Colon (tissue), 2 donors: ENCODE results near the gene ASMTL.
A peak's percentile ranks its signal among the peaks of the same experiment; 100 is the strongest.
"Not testable (repeated sequence)": the region's sequence is repeated elsewhere in the genome, so short reads cannot be mapped to it uniquely, and the experiment has no call there.

Experiments
- FAIRE-seq: peaks from 2 replicates; lab custom pipeline; 2012; peaks lifted over from hg19 to GRCh38; lab: Jason Lieb, UNC
- donor health status: control.
- donor health status: control.

The ASMTL gene, protein sequence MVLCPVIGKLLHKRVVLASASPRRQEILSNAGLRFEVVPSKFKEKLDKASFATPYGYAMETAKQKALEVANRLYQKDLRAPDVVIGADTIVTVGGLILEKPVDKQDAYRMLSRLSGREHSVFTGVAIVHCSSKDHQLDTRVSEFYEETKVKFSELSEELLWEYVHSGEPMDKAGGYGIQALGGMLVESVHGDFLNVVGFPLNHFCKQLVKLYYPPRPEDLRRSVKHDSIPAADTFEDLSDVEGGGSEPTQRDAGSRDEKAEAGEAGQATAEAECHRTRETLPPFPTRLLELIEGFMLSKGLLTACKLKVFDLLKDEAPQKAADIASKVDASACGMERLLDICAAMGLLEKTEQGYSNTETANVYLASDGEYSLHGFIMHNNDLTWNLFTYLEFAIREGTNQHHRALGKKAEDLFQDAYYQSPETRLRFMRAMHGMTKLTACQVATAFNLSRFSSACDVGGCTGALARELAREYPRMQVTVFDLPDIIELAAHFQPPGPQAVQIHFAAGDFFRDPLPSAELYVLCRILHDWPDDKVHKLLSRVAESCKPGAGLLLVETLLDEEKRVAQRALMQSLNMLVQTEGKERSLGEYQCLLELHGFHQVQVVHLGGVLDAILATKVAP

DNA sequence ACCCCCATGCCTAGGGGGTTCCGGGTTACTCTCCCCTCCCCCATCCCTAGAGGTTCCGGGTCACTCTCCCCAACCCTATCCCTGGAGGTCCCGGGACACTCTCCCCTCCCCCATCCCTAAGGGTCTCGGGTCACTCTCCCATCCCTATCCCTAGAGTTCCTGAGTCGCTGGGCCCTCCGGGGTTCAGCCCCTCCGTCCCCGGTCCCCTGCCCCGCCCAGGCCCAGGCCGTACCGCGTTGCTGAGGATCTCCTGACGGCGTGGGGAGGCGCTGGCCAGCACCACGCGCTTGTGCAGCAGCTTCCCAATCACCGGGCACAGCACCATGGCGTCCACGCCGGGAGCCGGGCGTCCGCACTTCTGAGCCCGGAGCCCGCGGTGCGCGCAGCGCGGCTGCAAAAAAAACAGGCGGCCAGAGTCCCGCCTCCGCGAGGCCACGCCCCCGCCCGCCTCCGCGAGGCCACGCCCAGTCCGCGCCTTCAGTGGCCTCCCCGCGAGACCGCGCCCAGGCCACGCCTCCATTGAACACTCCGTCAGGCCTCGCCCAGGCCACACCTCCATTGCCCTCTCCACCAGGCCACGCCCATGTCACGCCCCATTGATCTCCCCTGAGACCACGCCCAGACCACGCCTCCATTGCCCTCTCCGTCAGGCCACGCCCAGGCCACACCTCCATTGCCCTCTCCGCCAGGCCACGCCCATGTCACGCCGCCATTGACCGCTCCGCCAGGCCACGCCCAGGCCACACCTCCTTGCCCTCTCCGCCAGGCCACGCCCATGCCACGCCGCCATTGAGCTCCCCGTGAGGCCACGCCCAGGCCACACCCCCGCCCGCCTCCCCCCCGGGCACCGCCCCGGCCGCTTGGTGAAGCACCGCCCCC is at the start of gene ASMTL:
TSS of gene ASMTL (minus strand) at position 394 of the 879 bp plus-strand sequence. CDS start at position 325, 69 bp downstream.
- FAIRE-seq = peak; percentile 51

DNA sequence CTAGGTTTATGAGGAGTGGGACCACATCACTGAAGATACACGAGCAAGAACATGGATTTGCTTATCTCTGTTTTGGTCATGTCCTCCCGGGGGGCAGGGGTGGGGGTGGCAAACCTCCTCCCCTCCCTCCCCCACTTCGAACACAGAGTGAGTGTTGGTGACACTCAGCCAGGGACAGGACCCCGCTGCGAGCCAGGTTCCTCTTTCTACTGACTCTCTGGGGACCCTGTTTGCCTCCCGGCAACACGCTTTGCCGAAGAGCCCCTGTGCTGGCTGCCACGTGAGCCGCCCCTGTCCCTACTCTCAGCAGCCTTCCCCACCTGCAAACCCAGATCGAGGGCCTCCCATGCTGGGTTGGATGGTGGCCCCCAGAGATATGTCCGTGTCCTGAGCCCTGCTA is 49.5 kb upstream of the ASMTL start:
- FAIRE-seq = no peak

DNA sequence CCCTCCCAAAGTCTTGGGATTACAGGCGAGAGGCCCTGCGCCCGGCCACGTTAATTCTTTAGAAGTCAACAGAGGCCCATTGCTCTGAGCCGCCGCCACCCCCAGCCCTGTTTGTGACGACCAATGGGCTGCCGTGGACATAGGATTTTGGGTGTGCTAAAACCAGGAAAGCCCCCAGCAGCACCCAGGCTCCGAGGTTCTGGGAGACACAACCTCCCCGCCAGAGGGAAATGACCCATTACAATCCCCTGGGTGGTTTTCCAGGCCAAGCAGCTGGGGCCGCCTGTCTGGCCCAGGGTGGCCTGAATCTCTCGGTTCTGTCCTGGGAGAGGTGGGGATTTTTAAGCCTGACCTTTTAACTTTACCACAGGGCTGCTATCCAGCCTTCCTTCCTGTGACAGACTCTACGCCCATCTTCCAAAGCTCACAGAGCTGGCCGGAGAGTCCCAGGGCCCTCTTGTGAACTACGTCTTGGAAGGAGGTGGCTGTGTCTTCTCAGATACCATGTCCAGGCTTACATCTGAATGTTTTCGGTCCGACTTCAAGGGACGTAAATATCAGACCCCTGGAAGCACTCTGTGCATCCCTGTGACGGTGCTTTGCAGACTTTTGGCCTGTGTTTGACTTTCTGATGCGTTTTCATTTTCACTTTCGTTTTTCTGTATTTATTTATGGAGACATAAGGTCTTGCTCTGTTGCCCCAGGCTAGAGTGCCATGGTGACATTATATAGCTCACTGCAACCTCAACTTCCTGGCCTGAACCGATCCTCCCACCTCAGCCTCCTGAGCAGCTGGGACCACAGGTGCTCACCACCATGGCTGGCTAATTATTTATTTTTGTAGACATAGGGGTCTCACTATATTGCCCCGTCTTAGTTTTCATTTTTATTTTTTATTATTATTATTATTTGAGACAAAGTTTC is 48.3 kb upstream of the ASMTL start:
- FAIRE-seq = no peak

DNA sequence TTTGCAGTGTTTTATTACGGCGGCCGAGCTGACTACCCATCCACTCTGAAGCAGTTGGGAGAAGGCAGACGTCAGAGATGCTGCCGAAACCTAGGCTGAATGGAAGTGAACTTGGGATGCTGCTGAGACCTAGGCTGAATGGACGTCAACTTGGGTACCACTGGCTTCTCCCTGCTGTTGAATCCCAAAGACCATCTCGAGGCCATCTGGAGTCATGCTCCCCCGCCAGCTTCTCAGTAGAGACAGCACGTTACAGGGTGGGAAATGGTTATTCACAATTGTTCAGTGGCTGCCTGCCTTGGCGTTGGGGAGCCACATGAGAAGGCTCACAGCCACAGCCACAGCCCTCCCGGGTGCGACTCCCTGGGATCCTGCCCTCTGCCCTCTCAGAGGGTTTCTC is 43.4 kb upstream of the ASMTL start:
- FAIRE-seq = no peak

DNA sequence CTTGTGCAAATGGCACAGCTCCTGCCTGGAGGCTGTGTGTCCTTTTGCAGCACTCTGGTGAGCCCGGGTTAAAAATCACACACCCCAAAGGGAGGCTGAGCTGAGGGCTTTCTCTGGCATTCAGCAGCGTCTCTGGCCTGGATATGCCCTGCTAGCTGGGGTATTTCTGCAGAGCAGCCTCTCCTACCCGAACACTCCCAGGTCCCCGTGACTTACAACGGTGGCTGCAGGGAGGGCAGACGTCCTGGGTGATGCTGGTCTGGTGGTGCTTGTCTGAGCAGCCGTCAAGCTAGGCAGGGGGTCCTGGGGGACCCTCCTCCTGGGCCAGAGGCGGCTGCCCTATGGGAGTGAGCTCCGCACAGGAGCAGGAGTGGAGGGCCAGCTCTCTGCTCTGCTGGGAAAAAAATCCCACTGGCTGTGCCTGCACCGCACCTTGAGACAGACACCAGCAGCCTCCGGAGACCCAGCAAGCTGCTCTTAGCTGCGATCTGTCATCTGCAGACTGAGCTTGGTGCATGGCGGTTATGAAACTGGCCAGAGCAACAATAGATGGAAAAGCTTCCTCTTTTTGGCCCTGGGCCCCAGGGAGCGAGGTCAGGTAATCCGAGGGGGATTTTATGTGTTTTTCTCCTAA is 41.3 kb upstream of the ASMTL start:
- no peak for FAIRE-seq

DNA sequence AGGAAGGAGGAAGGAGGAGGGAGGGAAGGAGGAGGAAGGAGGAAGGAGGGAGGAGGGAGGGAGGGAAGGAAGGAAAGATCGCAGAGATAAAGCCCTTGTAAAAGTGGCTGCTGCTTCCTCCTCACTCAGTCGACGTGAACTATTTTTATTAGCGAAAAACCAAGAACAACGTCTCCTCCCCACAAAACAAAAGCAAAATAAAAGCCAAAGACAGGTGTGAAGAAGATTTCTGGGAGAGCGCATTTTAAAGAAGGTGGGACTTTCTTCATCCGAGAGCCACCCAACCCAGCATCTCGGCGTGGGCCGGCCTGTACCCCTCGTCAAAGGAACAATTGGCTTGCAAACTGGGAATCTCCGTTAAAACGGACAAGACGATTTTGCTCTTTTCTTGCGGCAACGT is 40.7 kb upstream of the ASMTL start:
- no peak for FAIRE-seq

DNA sequence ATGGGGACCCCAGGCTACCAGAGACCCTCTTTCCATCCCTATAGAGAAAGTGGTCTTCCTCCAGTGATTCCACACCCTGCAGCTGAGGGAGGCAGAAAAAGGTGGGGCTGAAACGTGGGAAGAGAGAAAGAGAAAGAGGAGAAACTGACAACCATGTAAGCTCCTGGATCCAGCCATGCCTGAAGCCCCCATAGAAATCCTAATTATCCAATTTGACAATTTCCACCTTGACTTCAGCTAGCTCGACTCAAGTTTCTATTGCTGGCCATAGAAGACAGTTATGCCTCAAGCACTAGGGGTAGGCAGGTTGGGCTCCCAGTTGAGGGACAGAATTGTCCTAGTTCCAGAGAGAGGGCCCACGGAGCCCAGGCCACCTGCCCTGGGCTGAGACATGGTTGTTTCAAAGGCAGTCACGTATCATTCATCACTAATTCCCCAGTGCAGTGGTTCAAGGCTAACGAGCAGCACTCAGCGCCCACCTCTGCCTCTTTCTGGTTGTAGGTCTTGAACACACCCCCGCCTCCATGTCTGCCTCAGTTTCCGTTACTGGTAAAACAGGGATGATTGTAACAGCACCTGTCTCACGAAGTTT is 39.8 kb upstream of the ASMTL start:
- FAIRE-seq = no peak

DNA sequence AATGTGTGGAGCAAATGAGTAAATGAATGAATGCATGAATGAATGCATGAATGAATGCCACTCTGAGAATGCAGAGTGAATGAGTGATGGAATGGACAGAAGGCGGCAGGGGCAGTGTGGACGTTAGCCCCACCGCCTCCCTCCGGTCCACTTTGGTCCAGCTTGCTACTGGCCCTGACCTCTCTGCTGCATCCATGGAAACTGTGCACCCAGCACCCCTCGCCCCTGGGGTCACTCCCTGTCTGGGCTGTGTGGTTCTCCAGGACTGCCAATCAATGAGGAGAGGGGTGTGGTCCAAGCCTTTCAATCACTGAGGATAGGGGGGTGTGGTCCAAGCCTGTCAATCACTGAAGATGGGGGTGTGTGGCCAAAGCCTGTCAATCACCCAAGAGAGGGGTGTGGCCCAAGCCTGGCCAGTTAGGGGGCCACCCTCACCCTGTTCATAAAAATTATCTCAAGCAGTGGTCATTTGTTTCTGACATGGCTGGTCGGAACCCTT is 39.2 kb upstream of the ASMTL start:
- no peak for FAIRE-seq

DNA sequence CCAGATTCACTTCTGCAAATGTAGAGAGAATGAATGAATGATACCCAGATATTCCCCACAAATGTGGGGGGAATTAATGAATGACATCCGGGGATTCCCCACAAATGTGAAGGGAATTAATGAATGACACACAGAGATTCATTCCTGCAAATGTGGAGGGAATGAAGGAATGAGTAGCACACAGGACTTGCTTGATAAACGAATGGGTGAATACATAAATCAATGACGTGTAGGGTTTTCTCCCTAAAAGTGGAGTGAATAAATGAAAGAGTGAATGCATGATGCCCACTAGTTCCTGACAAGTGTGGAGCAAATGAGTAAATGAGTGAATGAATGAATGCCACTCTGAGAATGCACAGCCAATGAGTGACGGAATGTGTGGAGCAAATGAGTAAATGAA is 38.5 kb upstream of the ASMTL start:
- FAIRE-seq = not testable (repeated sequence)

DNA sequence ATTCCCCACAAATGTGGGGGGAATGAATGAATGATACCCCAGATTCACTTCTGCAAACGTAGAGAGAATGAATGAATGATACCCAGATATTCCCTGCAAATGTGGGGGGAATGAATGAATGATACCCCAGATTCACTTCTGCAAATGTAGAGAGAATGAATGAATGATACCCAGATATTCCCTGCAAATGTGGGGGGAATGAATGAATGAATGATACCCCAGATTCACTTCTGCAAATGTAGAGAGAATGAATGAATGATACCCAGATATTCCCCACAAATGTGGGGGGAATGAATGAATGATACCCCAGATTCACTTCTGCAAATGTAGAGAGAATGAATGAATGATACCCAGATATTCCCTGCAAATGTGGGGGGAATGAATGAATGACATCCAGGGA is 38.0 kb upstream of the ASMTL start:
- FAIRE-seq = not testable (repeated sequence)

DNA sequence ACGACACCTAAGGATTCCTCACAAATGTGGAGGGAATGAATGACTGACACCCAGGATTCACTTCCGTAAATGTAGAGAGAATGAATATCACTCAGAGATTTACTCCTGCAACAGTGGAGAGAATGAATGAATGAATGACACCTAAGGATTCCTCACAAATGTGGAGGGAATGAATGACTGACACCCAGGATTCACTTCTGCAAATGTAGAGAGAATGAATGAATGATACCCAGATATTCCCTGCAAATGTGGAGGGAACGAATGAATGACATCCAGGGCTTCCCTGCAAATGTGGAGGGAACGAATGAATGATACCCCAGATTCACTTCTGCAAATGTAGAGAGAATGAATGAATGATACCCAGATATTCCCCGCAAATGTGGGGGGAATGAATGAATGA is 36.6 kb upstream of the ASMTL start:
- FAIRE-seq = not testable (repeated sequence)

DNA sequence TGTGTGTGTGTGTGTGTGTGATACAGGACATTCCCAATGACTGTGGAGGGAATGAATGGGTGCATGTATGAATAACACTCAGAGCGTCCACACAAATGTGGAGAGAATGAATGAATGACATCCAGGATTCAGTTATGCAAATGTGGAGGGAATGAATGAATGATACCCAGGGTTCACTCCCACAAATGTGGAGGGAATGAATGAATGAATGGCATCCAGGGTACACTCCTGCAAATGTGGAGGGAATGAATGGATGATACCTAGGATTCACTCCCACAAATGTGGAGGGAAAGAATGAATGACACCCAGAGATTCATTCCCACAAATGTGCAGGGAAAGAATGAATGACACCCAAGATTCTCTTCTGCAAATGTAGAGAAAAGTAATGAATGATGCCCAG is 36.0 kb upstream of the ASMTL start:
- no peak for FAIRE-seq

DNA sequence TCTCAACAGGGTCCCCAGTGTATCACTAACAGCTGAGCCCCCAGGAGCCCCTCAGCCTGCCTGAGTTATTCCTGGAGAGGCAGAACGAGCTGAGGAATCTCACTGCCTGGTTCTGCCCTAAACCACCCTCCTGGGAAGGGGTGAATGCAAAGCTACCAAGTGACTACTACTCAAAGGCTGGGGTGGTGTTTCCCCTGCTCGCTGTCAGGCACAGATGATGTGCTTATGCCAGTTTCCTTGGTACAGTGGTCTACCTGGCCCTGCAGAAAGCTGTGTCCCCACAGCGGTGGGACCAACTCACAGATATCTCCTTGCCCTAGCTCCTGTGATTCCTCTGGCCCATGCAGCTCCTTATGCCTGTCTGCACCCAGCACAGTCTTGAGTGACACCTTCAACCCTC is 35.4 kb upstream of the ASMTL start:
- no peak for FAIRE-seq

DNA sequence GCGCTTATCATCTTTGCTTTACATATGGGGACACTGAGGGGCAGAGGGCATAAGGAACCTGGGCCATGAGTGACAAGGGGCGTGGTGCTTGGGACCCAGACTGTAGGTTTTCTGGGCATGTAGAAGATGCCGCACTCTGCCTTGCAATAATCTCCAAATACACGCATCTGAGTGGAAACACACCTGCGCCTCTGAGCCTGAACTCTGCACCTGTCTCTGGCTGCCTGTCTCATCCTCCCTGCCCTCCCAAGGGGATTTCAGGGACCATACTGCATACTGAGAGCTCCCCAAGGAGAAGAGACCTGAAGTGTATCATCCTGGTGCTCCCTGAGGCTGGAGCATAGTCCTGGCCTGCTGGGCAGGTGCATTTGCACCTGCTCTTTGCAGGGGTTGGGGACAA is 34.7 kb upstream of the ASMTL start:
- FAIRE-seq = no peak

DNA sequence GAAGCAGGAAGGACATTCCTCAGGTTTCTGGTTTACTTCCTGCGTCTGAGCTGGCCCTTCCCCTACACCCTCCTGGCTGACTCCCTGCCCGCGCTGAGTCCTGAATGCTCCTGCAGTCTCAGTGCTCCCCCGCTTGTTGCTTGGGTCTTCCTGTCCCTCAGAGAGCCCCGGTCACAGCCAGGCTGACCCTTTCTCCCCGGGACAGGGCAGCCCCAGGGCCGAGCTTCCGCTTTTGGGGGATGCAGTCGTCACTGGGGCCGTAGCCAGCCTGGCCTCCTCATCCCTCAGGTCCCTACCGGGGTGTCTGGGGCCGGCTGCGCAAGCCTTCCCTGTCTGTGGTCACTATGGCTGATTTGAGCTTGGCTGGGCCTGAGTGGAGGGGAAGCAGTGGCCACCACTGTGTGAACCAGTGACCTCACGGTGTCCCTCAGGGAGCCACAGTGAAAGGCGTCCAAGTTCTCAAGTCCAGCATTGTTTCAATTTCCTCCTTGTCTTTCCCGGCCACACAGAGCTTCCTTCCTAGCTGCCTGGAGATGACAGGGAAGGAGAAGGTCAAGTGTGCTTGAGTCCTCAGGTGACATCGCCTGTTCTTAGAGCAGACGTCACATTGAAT is 34.1 kb upstream of the ASMTL start:
- FAIRE-seq = no peak

DNA sequence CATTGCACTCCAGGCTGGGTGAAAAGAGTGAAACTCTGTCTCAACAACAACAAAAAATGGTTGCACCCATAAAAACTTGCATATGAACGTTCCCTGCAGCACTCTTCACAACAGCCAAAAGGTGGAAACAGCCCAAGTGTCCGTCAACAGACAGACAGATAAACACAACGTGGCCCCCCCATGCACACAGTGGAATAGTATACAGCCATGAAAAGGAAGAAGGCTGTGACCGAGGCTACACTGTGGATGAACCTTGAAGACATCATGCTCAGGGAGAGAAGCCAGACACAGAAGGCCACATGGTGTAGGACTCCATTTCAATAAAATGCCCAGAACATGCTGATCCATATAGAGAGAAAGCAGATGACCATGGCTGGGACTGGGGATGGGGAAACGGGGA is 33.5 kb upstream of the ASMTL start:
- no peak for FAIRE-seq

DNA sequence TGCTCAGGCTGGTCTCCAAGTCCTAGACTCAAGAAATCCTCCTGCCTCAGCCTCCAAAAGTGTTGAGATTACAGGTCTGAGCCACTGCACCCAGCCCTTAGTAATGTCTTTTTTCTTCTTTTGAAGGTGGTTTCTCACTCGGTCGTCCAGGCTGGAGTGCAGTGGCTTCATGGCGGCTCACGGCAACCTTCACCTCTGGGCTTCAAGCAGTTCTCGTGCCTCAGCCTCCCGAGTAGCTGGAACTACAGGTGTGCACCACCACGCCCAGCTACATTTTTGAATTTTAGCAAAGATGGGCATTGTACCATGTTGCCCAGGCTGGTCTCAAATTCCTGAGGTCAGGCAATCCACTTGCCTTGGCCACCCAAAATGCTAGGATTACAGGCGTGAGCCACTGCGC is 32.3 kb upstream of the ASMTL start:
- FAIRE-seq = no peak

DNA sequence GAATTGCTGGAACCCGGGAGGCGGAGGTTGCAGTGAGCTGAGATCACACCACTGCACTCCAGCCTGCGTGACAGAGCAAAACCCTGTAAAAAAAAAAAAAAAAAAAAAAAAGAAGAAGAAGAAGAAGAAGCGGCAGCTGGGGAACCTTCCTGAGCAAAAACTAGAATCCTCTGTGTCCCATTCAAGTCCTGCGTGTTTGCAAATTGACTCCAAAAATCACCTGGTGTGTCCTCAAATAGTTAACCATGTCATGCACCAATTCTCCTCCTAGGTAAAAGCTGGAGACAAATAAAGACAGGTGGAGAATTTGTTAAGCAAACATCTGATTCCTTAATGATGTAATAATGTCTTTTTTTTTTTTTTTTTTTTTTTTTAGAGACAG is 31.9 kb upstream of the ASMTL start:
- FAIRE-seq = no peak

DNA sequence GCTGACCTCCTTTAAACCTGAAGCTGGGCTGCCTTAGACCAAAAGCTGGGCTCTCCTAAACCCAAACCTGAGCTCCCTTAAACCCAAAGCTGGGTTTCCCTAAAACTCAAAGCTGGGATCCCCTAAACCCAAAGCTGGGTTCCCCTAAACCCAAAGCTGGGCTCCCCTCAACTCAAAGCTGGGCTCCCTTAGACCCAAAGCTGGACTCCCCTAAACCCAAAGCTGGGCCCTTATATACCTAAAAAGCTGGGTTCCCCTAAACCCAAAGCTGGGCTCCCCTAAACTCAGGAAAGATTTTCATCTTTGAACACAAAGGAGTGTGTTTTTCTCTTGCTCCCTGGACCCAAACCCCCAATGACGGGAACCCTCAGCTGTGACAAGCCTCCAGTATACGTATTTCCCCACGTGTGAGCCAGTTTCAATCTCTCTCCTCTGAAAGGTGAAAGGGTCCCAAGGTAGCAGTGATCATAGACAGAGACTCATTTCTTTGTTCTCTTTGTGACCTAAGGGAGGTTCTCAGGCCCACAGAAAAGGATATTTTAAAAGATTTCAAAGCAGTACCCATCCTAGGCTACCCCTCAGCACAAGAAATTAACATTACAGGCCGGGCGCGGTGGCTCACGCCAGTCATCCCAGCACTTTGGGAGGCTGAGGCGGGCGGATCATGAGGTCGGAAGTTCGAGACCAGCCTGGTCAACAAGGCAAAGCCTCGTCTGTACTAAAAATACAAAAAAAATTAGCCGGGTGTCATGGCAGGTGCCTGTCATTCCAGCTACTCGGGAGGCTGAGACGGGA is 31.3 kb upstream of the ASMTL start:
- no peak for FAIRE-seq
